SK-N-MC (cell line): Measurements from ENCODE around the gene C9orf152.

Experiments used
- EZH2 ChIP-seq: fragments of 200-600 bp; sonication (generic); IDR thresholded peaks from one replicate; pipeline ENCODE4 v1.6.1; 2017; ENCODE audit warnings: antibody characterized with exemption
- POLR2AphosphoS5 ChIP-seq: IDR thresholded peaks from 2 replicates; pipeline ENCODE4 v1.6.1; 2012; ENCODE audit warnings: mild to moderate bottlenecking, low read depth, low read length, borderline replicate concordance

DNA sequence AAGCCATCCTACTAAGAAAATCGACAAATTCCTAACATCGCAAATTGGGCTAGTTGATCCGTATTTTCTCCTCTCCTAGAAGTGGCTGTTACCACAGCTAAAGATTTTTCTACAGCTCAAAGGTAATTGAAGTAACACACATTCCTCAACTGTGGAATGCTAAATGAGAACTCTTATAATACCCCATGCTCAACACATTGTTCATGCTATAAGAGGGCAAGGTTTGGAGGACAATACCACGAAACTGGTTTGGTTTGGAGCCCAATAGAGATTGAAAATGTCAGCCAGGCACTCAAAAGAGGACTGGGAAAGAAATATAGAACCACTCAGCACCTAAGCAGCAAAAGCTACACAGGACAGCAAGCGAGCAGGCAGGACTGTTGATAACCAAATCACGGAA lies 38.3 kb upstream of the C9orf152 start:
- TF ChIP-seq POLR2AphosphoS5: no peak
- TF ChIP-seq EZH2: no peak
